ENCODE results near the gene PPT1.

Gene PPT1

GRCh38 chr1:40047769-40048168, 49.3 kb downstream of the PPT1 start:
- POLR2A ChIA-PET = no interaction called here
- Histone ChIP-seq H3K27ac (ENCODE audit: extremely low read depth, low read depth, low read length) (no peak overlapping the region), H3K9me3 (ENCODE audit: control insufficient read depth, insufficient read depth, low read depth, low read length) (no peaks in the 10 kb centered on the region), H3K36me3 (ENCODE audit: control insufficient read depth in 2 of 2, insufficient read depth in 1 of 2, low read length in 2 of 2) (peaks cover 0 to 50% of the 10 kb centered on the region in 2 experiments), H3K4me1 (ENCODE audit: control insufficient read depth, insufficient read depth, low read length) (no peaks in the 10 kb centered on the region), H3K4me3 (ENCODE audit: low read depth, low read length) (no peak overlapping the region)
- no peak for TF ChIP-seq ZNF426 (tag by site-specific recombination; IDR thresholded peaks at IDR 0.05)
- no peak for TF ChIP-seq ZNF555 (tag by site-specific recombination; conservative IDR thresholded peaks at IDR 0.05)
- TF ChIP-seq ZNF837 (tag by site-specific recombination; IDR thresholded peaks at IDR 0.05) = no peak
- TF ChIP-seq ZNF558 (tag by site-specific recombination; IDR thresholded peaks at IDR 0.05) = no peak
- no peak for TF ChIP-seq ZNF121 (tag by site-specific recombination; IDR thresholded peaks at IDR 0.05)
- no peak for TF ChIP-seq ZNF423 (tag by site-specific recombination; IDR thresholded peaks at IDR 0.05)
- no peak for TF ChIP-seq ZBTB20 (tag by site-specific recombination; IDR thresholded peaks at IDR 0.05)
- no peak for TF ChIP-seq ZNF311 (tag by site-specific recombination; IDR thresholded peaks at IDR 0.05; ENCODE audit: borderline replicate concordance)
- TF ChIP-seq ZNF23 (tag by site-specific recombination; IDR thresholded peaks at IDR 0.05; ENCODE audit: borderline replicate concordance) = no peak
- no peak for TF ChIP-seq KLF7 (tag by site-specific recombination; IDR thresholded peaks at IDR 0.05; ENCODE audit: borderline replicate concordance)
- TF ChIP-seq ZNF211 (tag by site-specific recombination; IDR thresholded peaks at IDR 0.05; ENCODE audit: low read depth) = no peak
- TF ChIP-seq ZBTB7A (tag by site-specific recombination; IDR thresholded peaks at IDR 0.05; ENCODE audit: low read depth) = no peak
- TF ChIP-seq ZNF16 (tag by site-specific recombination; IDR thresholded peaks at IDR 0.05; ENCODE audit: low read depth) = no peak
- TF ChIP-seq HOXD13 (CRISPR knock-in tag; IDR thresholded peaks at IDR 0.05; ENCODE audit: borderline replicate concordance) = no peak
- no peak for TF ChIP-seq ZNF660 (tag by site-specific recombination; IDR thresholded peaks at IDR 0.05)
- TF ChIP-seq, protein P1, sequence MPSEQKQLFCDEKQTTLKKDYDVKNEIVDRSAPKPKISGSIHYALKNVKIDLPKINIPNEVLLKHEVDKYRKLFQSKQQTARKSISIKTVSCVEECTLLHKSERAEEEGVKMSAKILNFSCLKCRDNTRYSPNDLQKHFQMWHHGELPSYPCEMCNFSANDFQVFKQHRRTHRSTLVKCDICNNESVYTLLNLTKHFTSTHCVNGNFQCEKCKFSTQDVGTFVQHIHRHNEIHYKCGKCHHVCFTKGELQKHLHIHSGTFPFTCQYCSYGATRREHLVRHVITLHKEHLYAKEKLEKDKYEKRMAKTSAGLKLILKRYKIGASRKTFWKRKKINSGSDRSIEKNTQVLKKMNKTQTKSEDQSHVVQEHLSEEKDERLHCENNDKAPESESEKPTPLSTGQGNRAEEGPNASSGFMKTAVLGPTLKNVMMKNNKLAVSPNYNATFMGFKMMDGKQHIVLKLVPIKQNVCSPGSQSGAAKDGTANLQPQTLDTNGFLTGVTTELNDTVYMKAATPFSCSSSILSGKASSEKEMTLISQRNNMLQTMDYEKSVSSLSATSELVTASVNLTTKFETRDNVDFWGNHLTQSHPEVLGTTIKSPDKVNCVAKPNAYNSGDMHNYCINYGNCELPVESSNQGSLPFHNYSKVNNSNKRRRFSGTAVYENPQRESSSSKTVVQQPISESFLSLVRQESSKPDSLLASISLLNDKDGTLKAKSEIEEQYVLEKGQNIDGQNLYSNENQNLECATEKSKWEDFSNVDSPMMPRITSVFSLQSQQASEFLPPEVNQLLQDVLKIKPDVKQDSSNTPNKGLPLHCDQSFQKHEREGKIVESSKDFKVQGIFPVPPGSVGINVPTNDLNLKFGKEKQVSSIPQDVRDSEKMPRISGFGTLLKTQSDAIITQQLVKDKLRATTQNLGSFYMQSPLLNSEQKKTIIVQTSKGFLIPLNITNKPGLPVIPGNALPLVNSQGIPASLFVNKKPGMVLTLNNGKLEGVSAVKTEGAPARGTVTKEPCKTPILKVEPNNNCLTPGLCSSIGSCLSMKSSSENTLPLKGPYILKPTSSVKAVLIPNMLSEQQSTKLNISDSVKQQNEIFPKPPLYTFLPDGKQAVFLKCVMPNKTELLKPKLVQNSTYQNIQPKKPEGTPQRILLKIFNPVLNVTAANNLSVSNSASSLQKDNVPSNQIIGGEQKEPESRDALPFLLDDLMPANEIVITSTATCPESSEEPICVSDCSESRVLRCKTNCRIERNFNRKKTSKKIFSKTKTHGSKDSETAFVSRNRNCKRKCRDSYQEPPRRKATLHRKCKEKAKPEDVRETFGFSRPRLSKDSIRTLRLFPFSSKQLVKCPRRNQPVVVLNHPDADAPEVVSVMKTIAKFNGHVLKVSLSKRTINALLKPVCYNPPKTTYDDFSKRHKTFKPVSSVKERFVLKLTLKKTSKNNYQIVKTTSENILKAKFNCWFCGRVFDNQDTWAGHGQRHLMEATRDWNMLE (tag by site-specific recombination; conservative IDR thresholded peaks at IDR 0.05; ENCODE audit: low read depth) = no peak
- no peak for TF ChIP-seq ZNF449 (tag by site-specific recombination; IDR thresholded peaks at IDR 0.05)
- CTCF ChIA-PET = interaction anchor here (0.6 kb wide), 1 partner anchor 575 kb away, joined by 3 read pairs; no protein-coding TSS in a partner anchor

GRCh38 chr1:40047276-40047675, 49.8 kb downstream of the PPT1 start:
- peaks cover 0 to 55% of the 10 kb centered on the region in 2 experiments for H3K36me3 ChIP-seq (ENCODE audit: control insufficient read depth in 2 of 2, insufficient read depth in 1 of 2, low read length in 2 of 2)
- peak; percentile 62; the same call in 1 of the 2 replicates for TF ChIP-seq SP7 (tag by site-specific recombination; IDR thresholded peaks at IDR 0.05)
- no peak for TF ChIP-seq ZFP41 (tag by site-specific recombination; IDR thresholded peaks at IDR 0.05; ENCODE audit: borderline replicate concordance)
- POLR2A ChIA-PET = no interaction called here

More at GRCh38 chr1:40047276-40047675, 49.8 kb downstream of the PPT1 start:
- Histone ChIP-seq H3K4me1 (ENCODE audit: control insufficient read depth, insufficient read depth, low read length) (no peaks in the 10 kb centered on the region), H3K27ac (ENCODE audit: extremely low read depth, low read depth, low read length) (no peak overlapping the region), H3K9me3 (ENCODE audit: control insufficient read depth, insufficient read depth, low read depth, low read length) (no peaks in the 10 kb centered on the region), H3K4me3 (ENCODE audit: low read depth, low read length) (no peak overlapping the region)
- CTCF ChIA-PET = interaction anchor here (0.6 kb wide), 1 partner anchor 575 kb away, joined by 3 read pairs; no protein-coding TSS in a partner anchor
